IPS-15b (cell line): ENCODE measurements around the gene SEMA5B.

Source experiments
- H3K27me3 ChIP-seq: one replicate; pipeline ENCODE4 v1.6.1; 2013; ENCODE audit warnings: low read length; ENCODE audit not compliant: control insufficient read depth, insufficient read depth
- H3K36me3 ChIP-seq: one replicate; pipeline ENCODE4 v1.6.1; 2013; ENCODE audit warnings: low read length; ENCODE audit not compliant: control insufficient read depth, insufficient read depth
- H3K4me1 ChIP-seq: one replicate; pipeline ENCODE4 v1.6.1; 2013; ENCODE audit warnings: mild to moderate bottlenecking, low read length; ENCODE audit not compliant: control insufficient read depth, insufficient read depth
- H3K4me3 ChIP-seq: one replicate; pipeline ENCODE4 v1.5.1; 2013; ENCODE audit warnings: low read depth, low read length
- H3K9ac ChIP-seq: one replicate; pipeline ENCODE4 v1.6.1; 2013; ENCODE audit warnings: low read depth, mild to moderate bottlenecking, low read length
- H3K9me3 ChIP-seq: one replicate; pipeline ENCODE4 v1.6.1; 2013; ENCODE audit warnings: mild to moderate bottlenecking, low read length; ENCODE audit not compliant: control insufficient read depth, insufficient read depth

The SEMA5B gene

DNA sequence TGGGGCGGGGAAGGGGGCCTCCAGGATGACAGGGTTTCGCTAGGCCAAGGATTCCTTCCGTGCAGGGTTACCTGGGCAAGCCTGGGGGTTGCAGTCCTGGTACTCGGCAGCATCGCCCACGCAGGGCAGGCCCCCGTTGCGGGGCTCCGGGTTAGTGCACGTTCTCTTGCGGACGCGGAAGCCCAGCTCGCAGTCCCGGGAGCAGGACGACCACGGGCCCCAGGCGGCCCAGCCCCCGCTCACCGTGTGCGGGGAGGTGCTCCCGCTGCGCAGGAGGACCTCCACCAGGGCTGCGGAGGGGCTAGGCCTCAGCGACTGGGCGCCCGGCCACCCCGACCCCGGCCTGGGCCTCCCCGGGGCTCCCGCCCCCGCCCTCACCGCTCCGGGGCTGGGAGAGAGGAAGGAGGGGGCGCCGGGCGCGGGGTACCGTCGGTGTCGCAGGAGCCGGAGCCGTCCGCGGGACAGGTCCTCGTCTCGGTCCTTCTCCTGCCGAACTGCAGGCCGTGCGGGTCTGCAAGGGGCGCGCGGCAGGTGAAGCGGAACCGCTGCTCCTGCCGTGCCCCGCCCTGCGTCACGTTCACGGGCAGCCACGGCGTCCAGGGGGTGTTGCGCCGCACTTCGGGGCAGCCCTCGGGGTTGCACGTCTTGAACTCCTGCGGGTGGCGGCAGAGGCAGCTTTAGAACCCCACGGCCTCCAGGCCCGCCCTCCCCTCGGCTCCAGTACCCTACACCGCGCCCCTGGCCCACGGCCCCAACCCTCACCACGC, 114.6 kb downstream of the SEMA5B start:
- Histone ChIP-seq H3K4me3 (peak overlapping the region; percentile 41), H3K4me1 (no peaks in the 10 kb centered on the region), H3K27me3 (peaks cover 31% of the 10 kb centered on the region), H3K9ac (no peak overlapping the region), H3K36me3 (peaks cover 3% of the 10 kb centered on the region), H3K9me3 (no peaks in the 10 kb centered on the region)

DNA sequence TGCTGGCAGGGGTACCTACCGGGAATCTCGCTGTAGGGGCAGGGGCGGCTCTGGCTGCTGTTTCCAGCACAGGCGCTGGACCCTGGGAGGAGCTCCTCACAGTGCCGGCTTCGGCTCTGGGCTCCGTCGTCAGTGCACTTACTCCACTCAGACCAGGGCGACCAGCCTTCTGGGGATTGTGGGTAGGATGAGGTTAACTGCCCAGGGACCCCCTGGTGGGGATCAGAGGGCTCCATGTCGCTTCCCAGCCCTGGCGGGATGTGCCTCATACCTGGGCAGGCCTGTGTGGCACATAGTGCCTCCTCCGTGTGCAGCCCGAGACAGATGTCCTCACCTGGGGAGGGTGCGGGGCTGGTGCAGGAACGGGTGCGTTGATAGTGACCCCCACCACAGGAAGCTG, 115.7 kb downstream of the SEMA5B start:
- Histone ChIP-seq H3K27me3 (peaks cover 31% of the 10 kb centered on the region), H3K36me3 (peaks cover 3% of the 10 kb centered on the region), H3K9me3 (no peaks in the 10 kb centered on the region), H3K4me3 (no peak overlapping the region), H3K9ac (no peak overlapping the region), H3K4me1 (no peaks in the 10 kb centered on the region)

DNA sequence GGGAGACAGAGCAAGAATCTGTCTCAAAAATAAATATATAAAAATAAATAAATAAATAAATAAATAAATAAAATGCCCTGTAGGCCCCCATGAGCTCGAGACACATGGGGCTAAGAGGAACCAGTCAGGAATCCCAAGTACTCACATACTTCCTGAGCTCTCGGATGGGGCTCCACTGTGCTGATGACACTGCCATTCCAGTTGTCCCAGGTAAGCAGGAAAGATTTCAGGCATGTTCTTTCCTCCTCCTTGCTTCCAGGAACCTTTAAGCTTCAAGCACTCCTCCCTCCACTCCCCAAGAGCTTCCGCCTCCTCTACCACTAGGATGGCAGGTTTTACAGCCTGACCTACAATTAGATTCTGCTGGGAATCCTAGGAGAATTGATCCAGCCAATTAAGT, 119.3 kb downstream of the SEMA5B start:
- Histone ChIP-seq H3K4me3 (no peak overlapping the region), H3K36me3 (peaks cover 3% of the 10 kb centered on the region), H3K9me3 (no peaks in the 10 kb centered on the region), H3K4me1 (no peaks in the 10 kb centered on the region), H3K9ac (no peak overlapping the region), H3K27me3 (peaks cover 11% of the 10 kb centered on the region)

DNA sequence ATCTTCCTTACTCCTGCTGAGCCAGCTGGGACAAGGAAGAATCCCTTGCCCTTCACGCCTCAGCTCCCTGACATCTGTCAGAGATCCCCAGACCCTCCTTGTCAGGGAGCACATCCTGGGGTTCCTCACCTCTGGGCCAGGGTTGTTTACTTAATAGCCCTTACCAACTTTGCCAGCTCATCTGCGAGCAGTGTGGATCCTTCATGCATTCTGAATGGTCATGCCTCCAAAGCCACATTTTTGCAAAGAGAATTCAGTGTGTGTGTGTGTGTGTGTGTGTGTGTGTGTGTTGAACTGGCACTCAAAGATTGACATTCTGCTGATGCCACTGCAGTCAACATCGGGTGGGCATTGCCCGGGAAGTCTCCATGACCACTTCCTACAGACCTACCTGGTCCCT, 120.1 kb downstream of the SEMA5B start:
- no peak overlapping the region for H3K9ac ChIP-seq
- no peak overlapping the region for H3K4me3 ChIP-seq
- no peaks in the 10 kb centered on the region for H3K4me1 ChIP-seq
- peaks cover 7% of the 10 kb centered on the region for H3K27me3 ChIP-seq
- H3K9me3 ChIP-seq = no peaks in the 10 kb centered on the region
- peaks cover 3% of the 10 kb centered on the region for H3K36me3 ChIP-seq

DNA sequence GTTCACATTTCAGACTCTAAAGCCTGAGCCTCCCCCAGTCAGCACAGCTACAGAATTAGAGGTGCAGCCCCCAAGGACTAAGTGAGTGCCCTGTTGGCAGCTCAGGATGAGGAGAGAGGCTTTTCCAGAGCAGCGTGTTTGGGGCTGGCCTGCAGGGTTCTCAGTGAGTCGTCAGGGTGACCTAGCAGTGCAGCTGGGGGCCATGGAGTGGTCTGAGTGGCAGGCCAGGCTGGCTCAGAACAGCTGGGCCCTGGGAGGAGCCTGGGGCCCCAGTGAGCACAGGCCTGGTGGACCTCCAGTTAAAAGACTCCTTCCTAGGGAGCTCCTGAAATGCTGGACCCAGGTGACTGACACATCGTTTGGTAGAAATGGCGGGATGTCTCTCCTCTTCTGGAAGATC, 124.4 kb downstream of the SEMA5B start:
- H3K9ac ChIP-seq = no peak overlapping the region
- H3K27me3 ChIP-seq = no peaks in the 10 kb centered on the region
- H3K4me3 ChIP-seq = no peak overlapping the region
- H3K4me1 ChIP-seq = no peaks in the 10 kb centered on the region
- no peaks in the 10 kb centered on the region for H3K36me3 ChIP-seq
- H3K9me3 ChIP-seq = no peaks in the 10 kb centered on the region

DNA sequence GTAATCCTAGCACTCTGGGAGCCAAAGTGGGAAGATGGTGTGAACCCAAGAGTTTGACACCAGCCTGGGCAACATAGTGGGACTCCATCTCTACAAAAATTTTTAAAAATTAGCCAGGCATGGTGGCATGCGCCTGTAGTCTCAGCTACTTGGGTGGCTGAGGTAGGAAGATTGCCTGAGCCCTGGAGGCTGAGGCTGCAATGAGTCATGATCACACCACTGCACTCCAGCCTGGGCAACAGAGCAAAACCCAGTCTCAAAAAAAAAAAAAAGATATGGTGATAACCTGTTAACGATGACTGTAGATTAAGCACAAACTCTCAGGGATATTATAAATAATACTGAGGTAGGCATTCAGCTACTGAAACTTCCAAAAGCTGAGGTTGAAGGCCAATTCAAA, 125.2 kb downstream of the SEMA5B start:
- Histone ChIP-seq H3K27me3 (no peaks in the 10 kb centered on the region), H3K4me3 (no peak overlapping the region), H3K9me3 (no peaks in the 10 kb centered on the region), H3K9ac (no peak overlapping the region), H3K4me1 (no peaks in the 10 kb centered on the region), H3K36me3 (no peaks in the 10 kb centered on the region)

DNA sequence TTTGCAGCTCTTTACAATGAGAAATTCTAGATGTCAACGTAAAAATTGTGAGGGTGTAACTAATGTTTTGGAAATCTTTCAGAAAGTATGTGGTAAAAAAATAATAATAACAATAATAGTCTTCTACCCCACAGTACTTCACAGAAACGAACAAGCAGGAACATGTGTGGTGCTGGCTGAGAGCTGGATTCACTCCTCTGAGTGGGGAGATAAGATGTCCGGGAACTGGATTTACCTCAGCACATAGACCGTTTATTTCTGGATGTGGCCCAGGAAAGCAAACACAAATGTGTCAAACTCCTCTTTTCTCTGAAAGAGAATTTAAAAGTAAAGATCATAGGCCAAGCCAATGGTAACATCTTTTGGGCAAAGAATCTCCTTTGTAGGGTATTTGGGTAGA, 129.3 kb downstream of the SEMA5B start:
- peaks cover 10% of the 10 kb centered on the region for H3K4me1 ChIP-seq
- H3K4me3 ChIP-seq = no peak overlapping the region
- H3K36me3 ChIP-seq = no peaks in the 10 kb centered on the region
- H3K27me3 ChIP-seq = peaks cover 16% of the 10 kb centered on the region
- H3K9ac ChIP-seq = no peak overlapping the region
- H3K9me3 ChIP-seq = no peaks in the 10 kb centered on the region

DNA sequence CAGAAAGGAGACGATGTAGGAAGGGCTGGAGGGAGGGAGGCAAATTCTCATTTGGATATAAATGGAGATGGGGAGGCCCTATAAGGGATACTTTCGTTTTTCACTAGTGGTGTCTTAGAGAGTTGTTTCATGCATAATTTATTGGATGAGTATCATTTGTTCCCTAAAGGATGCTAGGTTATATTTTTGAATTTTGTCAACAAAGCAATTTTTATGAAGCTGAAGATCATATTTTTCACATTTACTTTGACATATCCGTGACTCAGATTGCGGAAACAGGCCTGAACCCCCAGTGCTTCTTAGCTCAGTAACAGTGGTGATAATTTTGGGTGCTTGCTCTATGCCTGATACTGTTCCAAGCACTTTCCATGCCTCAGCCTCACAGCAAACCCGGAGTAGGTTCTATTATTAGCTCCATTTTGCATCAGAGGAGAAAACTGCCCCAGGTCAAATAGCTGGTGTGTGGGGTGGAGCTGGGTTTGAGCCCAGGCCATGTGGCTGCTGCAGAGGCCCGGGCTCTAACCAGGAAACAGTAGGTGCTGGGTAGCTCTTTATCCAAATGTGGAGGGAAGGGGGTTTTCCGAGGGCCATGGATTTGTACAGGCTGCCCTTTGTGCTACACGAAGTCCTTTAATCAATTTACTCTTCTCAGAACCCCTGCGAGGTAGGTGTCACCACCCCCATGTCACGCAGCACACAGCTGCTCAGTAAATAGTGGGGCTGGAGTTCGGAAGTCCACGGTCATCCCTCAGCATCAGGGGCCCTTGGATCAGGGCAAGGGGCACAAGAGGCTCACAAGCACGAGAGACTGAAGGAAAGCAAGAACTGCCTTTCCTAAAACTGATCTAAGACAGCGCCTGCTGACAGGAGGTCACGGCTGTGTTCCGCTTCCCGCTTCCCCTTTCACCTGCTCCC, 133.6 kb downstream of the SEMA5B start:
- peak overlapping the region; percentile 34 for H3K4me3 ChIP-seq
- no peaks in the 10 kb centered on the region for H3K36me3 ChIP-seq
- peaks cover 16% of the 10 kb centered on the region for H3K27me3 ChIP-seq
- no peak overlapping the region for H3K9ac ChIP-seq
- no peaks in the 10 kb centered on the region for H3K9me3 ChIP-seq
- H3K4me1 ChIP-seq = peaks cover 21% of the 10 kb centered on the region

DNA sequence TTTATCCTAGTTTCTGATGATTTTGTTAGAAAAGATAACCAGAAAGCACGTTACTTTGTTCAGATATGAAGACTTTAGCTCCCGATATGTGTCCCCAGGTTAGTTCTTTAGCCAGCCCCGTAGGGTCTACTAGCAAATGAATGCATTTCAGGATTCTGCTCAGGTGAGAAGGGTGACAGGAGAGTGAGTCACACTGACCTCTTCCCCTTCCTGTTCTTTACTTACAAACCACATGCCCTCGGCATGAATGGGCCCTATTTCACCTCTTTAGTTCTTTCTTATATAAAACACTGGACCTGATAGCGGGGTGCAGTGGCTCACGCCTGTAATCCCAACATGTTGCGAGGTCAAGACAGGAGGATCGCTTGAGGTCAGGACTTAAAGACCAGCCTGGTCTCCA, 134.3 kb downstream of the SEMA5B start:
- Histone ChIP-seq H3K4me3 (no peak overlapping the region), H3K9me3 (no peaks in the 10 kb centered on the region), H3K9ac (no peak overlapping the region)

DNA sequence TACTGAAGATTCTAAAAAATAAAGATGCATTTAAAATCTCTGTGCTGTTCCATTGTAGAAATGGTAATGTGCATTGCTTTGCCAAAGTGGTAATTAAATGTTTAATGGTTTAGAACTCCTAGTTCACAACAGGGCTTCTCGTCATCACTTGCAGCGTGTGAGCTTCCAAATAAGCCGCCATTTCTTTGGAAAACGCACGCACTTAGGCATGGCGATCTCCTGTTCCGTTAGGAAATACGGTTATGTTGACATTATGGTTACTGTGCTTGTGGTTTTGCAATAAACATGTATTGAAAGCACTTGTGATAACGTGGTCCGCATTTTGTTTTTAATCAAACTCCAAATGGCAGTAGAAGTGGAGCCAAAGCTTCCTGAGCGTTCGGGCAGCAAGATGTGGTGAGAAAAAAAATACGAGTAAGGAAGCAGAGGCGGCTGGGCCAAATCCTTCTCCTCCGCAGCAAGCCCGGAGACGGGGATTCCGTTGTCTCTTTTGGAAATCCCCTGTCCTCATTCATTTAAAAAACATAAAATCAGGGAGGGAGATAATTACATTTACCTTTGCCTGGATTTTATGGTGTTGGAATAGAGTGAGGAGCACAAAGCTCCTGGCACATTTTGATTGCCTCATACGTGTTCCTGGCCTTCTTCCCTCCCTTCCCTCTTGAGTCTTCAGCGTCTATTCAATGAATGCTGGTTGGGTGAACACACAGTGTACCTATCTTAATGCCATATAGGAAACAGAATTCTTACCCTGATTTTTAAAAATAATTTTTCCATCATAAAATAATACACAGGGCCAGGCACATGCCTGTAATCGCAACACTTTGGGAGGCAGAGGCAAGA, 135.2 kb downstream of the SEMA5B start:
- no peak overlapping the region for H3K4me3 ChIP-seq
- H3K9me3 ChIP-seq = no peaks in the 10 kb centered on the region
- peaks cover 16% of the 10 kb centered on the region for H3K27me3 ChIP-seq
- H3K9ac ChIP-seq = no peak overlapping the region
- peaks cover 21% of the 10 kb centered on the region for H3K4me1 ChIP-seq
- H3K36me3 ChIP-seq = no peaks in the 10 kb centered on the region

More for the DNA sequence above, 134.3 kb downstream of the SEMA5B start:
- Histone ChIP-seq H3K36me3 (no peaks in the 10 kb centered on the region), H3K27me3 (peaks cover 16% of the 10 kb centered on the region), H3K4me1 (peaks cover 21% of the 10 kb centered on the region)

DNA sequence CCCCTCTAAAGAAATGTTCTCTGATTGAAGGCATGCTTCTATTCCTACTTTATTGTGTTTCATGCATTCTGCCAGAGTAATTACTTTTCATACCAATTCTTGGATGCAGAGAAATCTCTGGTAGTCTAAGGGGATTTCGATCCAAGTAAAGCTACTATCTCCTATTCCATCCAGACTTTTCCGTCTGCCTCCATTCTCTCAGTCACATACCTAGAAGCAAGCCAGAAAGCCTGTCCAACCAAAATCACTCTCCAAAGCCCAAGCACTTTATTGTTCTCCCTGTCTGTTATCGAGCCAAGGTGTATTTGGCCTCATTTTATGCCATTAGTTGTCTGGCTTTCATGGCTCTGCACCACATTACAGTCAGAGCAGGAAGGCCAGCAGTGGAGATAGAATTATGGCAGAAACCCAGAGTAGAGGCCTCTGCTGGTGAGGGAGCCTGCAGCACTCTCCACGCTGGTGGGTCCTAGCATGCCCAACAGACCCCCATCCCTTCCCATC, 136.8 kb downstream of the SEMA5B start:
- Histone ChIP-seq H3K9ac (no peak overlapping the region), H3K4me3 (no peak overlapping the region), H3K4me1 (peaks cover 21% of the 10 kb centered on the region), H3K9me3 (no peaks in the 10 kb centered on the region), H3K36me3 (no peaks in the 10 kb centered on the region), H3K27me3 (peaks cover 12% of the 10 kb centered on the region)
